Naive thymus-derived CD4-positive, alpha-beta T cell (primary cell): ENCODE results near the gene DNAJC30. TPM values are rescaled to one million over a fixed set of nuclear protein-coding genes. Genes with fewer than 3 reads are reported as not detected.

Source experiments
- ATAC-seq: fragments of 150-1000 bp; cut with Tn5 transposase; 2 replicates; pipeline ENCODE4 v1.10.0; 2021; ENCODE audit warnings: mild to moderate bottlenecking, moderate library complexity
- CTCF ChIA-PET: fragments of 350-600 bp; sonication (Branson Sonifier 250); formaldehyde crosslinking; loops from one replicate; lab custom pipeline; 2021; ENCODE audit warnings: antibody characterized with exemption; lab: Charles Lee
- POLR2A ChIA-PET: fragments of 350-600 bp; sonication (Branson Sonifier 250); formaldehyde crosslinking; loops from one replicate; lab custom pipeline; 2021; ENCODE audit warnings: antibody characterized with exemption, inconsistent platforms; lab: Charles Lee
- DNase-seq, 9 donors: peaks; one replicate each; pipeline versions ENCODE4 v3.0.0 to v3.0.0-alpha.2; 2020 to 2022; ENCODE audit warnings: mixed read lengths in 1 of 9
- H3K27ac ChIP-seq: one replicate; pipeline ENCODE4 v1.7.0; 2013; ENCODE audit warnings: mild to moderate bottlenecking, low read depth, low read length, moderate library complexity
- H3K27me3 ChIP-seq, 2 donors: one replicate each; pipeline ENCODE4 v1.7.0; 2013; ENCODE audit warnings: low read length in 2 of 2, mild to moderate bottlenecking in 2 of 2, moderate library complexity in 2 of 2; ENCODE audit not compliant: control insufficient read depth in 2 of 2, insufficient read depth in 2 of 2
- H3K36me3 ChIP-seq, 3 experiments: 1 replicate in 2 of 3; 2 replicates in 1 of 3; pipeline ENCODE4 v1.7.0; 2013; ENCODE audit warnings: low read length in 3 of 3, mild to moderate bottlenecking in 3 of 3, moderate library complexity in 1 of 3; ENCODE audit not compliant: insufficient read depth in 3 of 3, control insufficient read depth in 2 of 3
- H3K4me1 ChIP-seq, 2 donors: one replicate each; pipeline ENCODE4 v1.7.0; 2013; ENCODE audit warnings: low read length in 2 of 2, mild to moderate bottlenecking in 2 of 2, moderate library complexity in 1 of 2; ENCODE audit not compliant: control insufficient read depth in 2 of 2, insufficient read depth in 2 of 2
- H3K4me3 ChIP-seq: 2 replicates; pipeline ENCODE4 v1.7.0; 2013; ENCODE audit warnings: mild to moderate bottlenecking, low read length
- H3K9me3 ChIP-seq, 3 experiments: 1 replicate in 2 of 3; 2 replicates in 1 of 3; pipeline ENCODE4 v1.7.0; 2013; ENCODE audit warnings: low read length in 3 of 3; ENCODE audit not compliant: control insufficient read depth in 2 of 3
- H3K27ac Mint-ChIP-seq, 9 donors: one replicate each; pipeline ENCODE4 v1.8.0; 2020 to 2022; ENCODE audit warnings: mixed read lengths in 9 of 9, mild to moderate bottlenecking in 8 of 9, moderate library complexity in 5 of 9, inconsistent platforms in 2 of 9
- H3K27me3 Mint-ChIP-seq, 5 donors: one replicate each; pipeline ENCODE4 v1.8.0; 2021 to 2022; ENCODE audit warnings: mixed read lengths in 5 of 5, mild to moderate bottlenecking in 1 of 5
- H3K36me3 Mint-ChIP-seq, 5 donors: one replicate each; pipeline ENCODE4 v1.8.0; 2020 to 2022; ENCODE audit warnings: mixed read lengths in 5 of 5, mild to moderate bottlenecking in 3 of 5, inconsistent platforms in 1 of 5
- H3K4me1 Mint-ChIP-seq, 7 donors: one replicate each; pipeline ENCODE4 v1.8.0; 2020 to 2022; ENCODE audit warnings: mixed read lengths in 7 of 7, mild to moderate bottlenecking in 3 of 7, inconsistent platforms in 1 of 7
- H3K4me3 Mint-ChIP-seq, 10 donors: one replicate each; pipeline ENCODE4 v1.8.0; 2020 to 2022; ENCODE audit warnings: mild to moderate bottlenecking in 10 of 10, mixed read lengths in 10 of 10, moderate library complexity in 6 of 10, inconsistent platforms in 2 of 10
- H3K9me3 Mint-ChIP-seq, 11 donors: one replicate each; pipeline ENCODE4 v1.8.0; 2020 to 2022; ENCODE audit warnings: mixed read lengths in 11 of 11, mild to moderate bottlenecking in 4 of 11, inconsistent platforms in 1 of 11, moderate library complexity in 1 of 11
- intact Hi-C, 2 donors: fragments of 100-400 bp; cut with micrococcal nuclease; formaldehyde crosslinking; loops; one replicate each; pipeline ENCODE4 v1.15.1; 2023
- polyA plus RNA-seq, 2 donors: library from polyadenylated mRNA; unstranded; fragments of 300-500 nt; fragmentation: Illumina TruSeq; gene quantifications; one replicate each; pipeline ENCODE4 v1.2.3, GENCODE V29; 2021
- total RNA-seq, 6 experiments: library from RNA in 5 of 6; stranded (reverse) in 5 of 6; gene quantifications; 1 replicate in 5 of 6; 2 replicates in 1 of 6; pipeline ENCODE4 v1.2.3 and lab custom pipeline; 2021 to 2026

The DNAJC30 gene
- total and polyA plus RNA-seq, 7 experiments from 2014 or later, result 9.5 to 22.4 (median 12.9) TPM

DNA sequence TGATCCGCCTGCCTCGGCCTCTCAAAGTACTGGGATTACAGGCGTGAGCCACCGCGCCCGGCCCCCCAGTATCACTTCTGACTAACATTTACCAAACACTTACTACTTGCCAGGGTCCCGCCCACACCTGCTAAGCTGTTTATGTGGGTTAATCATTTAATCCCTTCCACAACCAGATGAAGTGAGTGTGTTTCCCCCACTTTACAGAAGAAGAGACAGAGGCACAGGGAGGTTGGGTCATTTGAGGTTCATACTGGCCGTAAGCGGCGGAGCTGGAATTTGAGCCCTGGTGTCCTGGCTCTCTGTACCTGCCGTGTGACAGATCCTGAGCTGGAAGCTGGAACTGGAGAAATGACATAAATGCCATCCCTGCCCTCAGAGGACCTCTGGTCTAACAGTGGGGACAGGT lies 30.7 kb downstream of the DNAJC30 start:
- peaks cover 37 to 54% (median 48%) of the 10 kb centered on the region in 5 donors for H3K27me3 Mint-ChIP-seq
- ATAC-seq, result no peak
- DNase-seq, result no peak
- Histone ChIP-seq H3K9me3 (no peaks in the 10 kb centered on the region), H3K4me3 (no peak overlapping the region), H3K36me3 (no peaks in the 10 kb centered on the region), H3K27ac (no peak overlapping the region), H3K4me1 (peaks cover 0 to 4% of the 10 kb centered on the region in 2 donors), H3K27me3 (peaks cover 0 to 10% of the 10 kb centered on the region in 2 donors)
- peaks cover 0 to 3% (median 0%) of the 10 kb centered on the region in 11 donors for H3K9me3 Mint-ChIP-seq
- no peak overlapping the region for H3K4me3 Mint-ChIP-seq
- H3K27ac Mint-ChIP-seq, result no peak overlapping the region
- intact Hi-C loops, result no loop called here
- H3K36me3 Mint-ChIP-seq, result no peaks in the 10 kb centered on the region
- H3K4me1 Mint-ChIP-seq, result peaks cover 8 to 17% (median 9%) of the 10 kb centered on the region in 7 donors
- CTCF ChIA-PET, result interaction anchor here (0.6 kb wide), 1 partner anchor 25 kb away, joined by 3 read pairs; no protein-coding TSS in a partner anchor
- POLR2A ChIA-PET, result no interaction called here

DNA sequence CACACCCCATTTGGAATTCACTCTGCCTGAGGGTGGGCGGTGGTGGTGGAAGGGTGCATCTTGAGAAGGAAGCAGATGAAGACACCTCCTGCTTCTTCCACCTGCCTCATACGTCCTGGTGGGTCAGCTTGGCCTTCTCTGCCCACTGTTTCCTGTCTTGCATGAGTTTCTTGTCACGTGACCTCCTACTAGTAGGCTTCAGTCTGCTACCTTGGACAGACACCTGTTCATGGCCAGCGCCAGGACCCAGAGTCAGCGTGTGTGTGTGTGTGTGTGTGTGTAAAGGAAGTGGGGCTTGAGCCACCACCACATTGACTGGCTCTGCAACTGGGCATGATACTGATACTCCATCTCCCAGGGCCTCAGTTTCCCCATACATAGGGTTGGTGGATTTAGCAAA lies 32.7 kb downstream of the DNAJC30 start:
- Histone ChIP-seq H3K36me3 (no peaks in the 10 kb centered on the region), H3K4me1 (peaks cover 0 to 4% of the 10 kb centered on the region in 2 donors), H3K4me3 (no peak overlapping the region), H3K27me3 (peaks cover 0 to 15% of the 10 kb centered on the region in 2 donors), H3K9me3 (no peaks in the 10 kb centered on the region), H3K27ac (no peak overlapping the region)
- DNase-seq (no peak), ATAC-seq (no peak)
- Mint-ChIP-seq H3K27me3 (peaks cover 54 to 65% (median 62%) of the 10 kb centered on the region in 5 donors), H3K4me1 (peaks cover 8 to 17% (median 9%) of the 10 kb centered on the region in 7 donors), H3K9me3 (peaks cover 0 to 3% (median 0%) of the 10 kb centered on the region in 11 donors), H3K36me3 (no peaks in the 10 kb centered on the region), H3K4me3 (no peak overlapping the region), H3K27ac (no peak overlapping the region)
- ChIA-PET POLR2A (no interaction called here), CTCF (no interaction called here)
- intact Hi-C loops, result no loop called here

DNA sequence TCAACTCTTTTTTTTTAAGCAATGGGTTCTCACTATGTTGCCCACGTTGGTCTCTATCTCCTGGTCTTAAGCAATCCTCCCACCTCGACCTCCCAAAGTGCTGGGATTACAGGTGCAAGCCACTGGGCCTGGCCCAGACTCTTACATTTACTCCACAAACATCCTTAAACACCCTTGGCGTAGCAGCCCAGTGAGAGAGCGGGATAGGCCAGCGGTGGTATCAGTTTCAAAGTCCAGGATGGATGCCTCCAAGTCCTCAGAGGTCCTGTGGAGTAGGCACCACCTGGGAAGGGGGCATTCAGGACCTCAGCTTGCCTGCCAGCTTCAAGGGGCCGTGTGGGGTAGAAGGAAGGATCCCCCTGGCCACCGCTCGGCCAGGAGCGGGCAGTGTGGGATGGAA lies 33.7 kb downstream of the DNAJC30 start:
- no peak for ATAC-seq
- CTCF ChIA-PET, result no interaction called here
- no peaks in the 10 kb centered on the region for H3K9me3 ChIP-seq
- H3K27ac Mint-ChIP-seq, result no peak overlapping the region
- H3K36me3 ChIP-seq, result no peaks in the 10 kb centered on the region
- H3K9me3 Mint-ChIP-seq, result peaks cover 0 to 2% (median 0%) of the 10 kb centered on the region in 11 donors
- peak overlapping the region in 6 of 10 donors; percentile 21 to 78 (median 55) for H3K4me3 Mint-ChIP-seq
- H3K4me3 ChIP-seq, result no peak overlapping the region
- intact Hi-C loops, result no loop called here
- H3K27ac ChIP-seq, result no peak overlapping the region
- peaks cover 8 to 17% (median 9%) of the 10 kb centered on the region in 7 donors for H3K4me1 Mint-ChIP-seq
- peaks cover 58 to 66% (median 61%) of the 10 kb centered on the region in 5 donors for H3K27me3 Mint-ChIP-seq
- peaks cover 0 to 15% of the 10 kb centered on the region in 2 donors for H3K27me3 ChIP-seq
- POLR2A ChIA-PET, result no interaction called here
- peaks cover 0 to 4% of the 10 kb centered on the region in 2 donors for H3K4me1 ChIP-seq
- no peak for DNase-seq
- no peaks in the 10 kb centered on the region for H3K36me3 Mint-ChIP-seq

DNA sequence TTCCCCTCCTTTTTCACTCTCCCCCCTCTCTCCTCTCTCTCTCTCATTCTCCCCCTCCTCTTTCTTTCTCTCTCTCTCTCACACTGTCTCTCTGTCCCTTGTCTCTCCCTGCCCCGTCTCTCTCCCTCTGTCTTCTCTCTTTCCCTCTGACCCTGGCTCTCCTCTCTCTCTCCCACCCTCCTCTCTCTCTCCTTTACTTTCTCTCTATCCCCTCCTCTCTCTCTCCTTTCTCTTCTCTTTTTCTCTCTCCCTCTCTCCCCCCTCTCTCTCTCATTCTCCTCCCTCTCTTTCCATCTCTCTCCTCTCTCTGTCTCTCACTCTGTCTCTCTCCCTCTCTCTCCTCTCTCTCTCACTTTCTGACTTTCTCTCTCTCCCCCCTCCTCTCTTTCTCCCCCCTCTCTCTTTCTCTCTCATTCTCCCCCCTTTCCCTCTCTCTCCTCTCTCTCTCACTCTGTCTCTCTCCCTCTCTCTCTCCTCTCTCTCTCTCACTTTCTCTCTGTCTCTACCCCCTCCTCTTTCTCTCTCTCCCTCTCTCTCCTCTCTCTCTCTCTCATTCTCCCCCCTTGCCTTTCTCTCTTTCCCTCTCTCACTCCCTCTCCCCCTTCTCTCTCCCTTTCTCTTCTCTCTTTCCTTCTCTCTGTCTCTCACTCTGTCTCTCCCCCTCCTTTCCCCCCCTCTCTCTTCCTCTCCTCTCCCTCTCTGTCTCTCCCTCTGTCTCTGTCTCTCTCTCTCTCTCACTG lies 34.5 kb downstream of the DNAJC30 start:
- Histone ChIP-seq H3K9me3 (no peaks in the 10 kb centered on the region), H3K36me3 (no peaks in the 10 kb centered on the region), H3K27ac (no peak overlapping the region), H3K27me3 (peaks cover 0 to 15% of the 10 kb centered on the region in 2 donors), H3K4me1 (peaks cover 0 to 4% of the 10 kb centered on the region in 2 donors), H3K4me3 (no peak overlapping the region)
- ChIA-PET CTCF (no interaction called here), POLR2A (no interaction called here)
- intact Hi-C loops, result loop anchor here in 1 of 2 donors (1.0 kb wide), 1 partner anchor 77 kb away; no protein-coding TSS in a partner anchor
- peak overlapping the region in 9 of 10 donors; percentile 12 to 78 (median 68) for H3K4me3 Mint-ChIP-seq
- no peaks in the 10 kb centered on the region for H3K36me3 Mint-ChIP-seq
- H3K9me3 Mint-ChIP-seq, result peaks cover 0 to 2% (median 0%) of the 10 kb centered on the region in 11 donors
- H3K4me1 Mint-ChIP-seq, result peaks cover 8 to 17% (median 9%) of the 10 kb centered on the region in 7 donors
- peak overlapping the region in 1 of 9 donors; percentile 25 for H3K27ac Mint-ChIP-seq
- peaks cover 58 to 72% (median 63%) of the 10 kb centered on the region in 5 donors for H3K27me3 Mint-ChIP-seq
- no peak for DNase-seq
- ATAC-seq, result no peak

DNA sequence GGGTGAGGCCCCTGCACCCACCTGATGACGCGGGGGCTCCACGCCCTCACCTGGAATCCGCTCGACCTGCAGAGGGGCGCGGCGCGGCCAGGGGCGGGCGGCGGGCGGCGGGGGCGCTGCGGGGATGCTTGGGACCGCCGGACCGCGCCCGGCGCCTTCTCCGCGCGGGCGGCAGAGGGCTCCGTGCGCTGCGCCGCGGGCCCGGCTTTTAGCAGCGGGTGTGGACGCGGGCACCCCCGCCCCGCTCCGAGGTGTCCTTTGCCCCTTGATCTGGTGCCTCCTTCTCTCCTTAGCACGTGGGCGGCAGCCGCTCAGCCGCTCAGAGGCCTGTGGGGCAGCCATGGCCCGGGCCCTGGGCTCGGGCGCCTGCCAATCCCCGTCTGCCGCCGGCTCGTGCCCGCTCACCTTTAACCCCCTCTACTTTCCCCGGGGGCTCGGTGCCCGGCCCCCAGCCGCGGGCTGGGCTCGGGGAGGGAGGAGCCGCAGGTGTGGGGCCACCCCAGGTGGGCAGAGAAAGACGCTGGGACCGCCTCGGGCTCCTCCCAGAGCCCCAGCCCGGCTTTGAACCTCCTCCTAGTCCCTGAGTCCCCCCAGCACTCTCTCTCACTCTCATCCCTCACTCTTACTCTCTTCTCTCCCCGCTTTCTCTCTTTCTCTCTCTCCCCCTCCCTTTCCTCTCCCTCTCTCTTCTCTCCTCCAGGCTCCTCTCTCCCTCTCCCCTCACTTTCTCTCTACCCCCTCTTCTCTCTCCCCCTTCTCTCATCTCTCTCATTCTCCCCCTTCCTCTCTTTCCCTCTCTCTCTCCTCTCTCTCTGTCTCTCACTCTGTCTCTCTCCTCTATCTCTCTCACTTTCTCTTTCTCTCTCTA lies 35.3 kb downstream of the DNAJC30 start:
- peak overlapping the region in 1 of 9 donors; percentile 25 for H3K27ac Mint-ChIP-seq
- H3K4me1 ChIP-seq, result peaks cover 0 to 4% of the 10 kb centered on the region in 2 donors
- peaks cover 55 to 67% (median 61%) of the 10 kb centered on the region in 5 donors for H3K27me3 Mint-ChIP-seq
- CTCF ChIA-PET, result no interaction called here
- peaks cover 8 to 17% (median 9%) of the 10 kb centered on the region in 7 donors for H3K4me1 Mint-ChIP-seq
- H3K36me3 ChIP-seq, result no peaks in the 10 kb centered on the region
- intact Hi-C loops, result loop anchor here in 1 of 2 donors (1.0 kb wide), 1 partner anchor 77 kb away; no protein-coding TSS in a partner anchor
- peaks cover 0 to 4% (median 0%) of the 10 kb centered on the region in 11 donors for H3K9me3 Mint-ChIP-seq
- no peaks in the 10 kb centered on the region for H3K36me3 Mint-ChIP-seq
- peak; percentile 76 for ATAC-seq
- POLR2A ChIA-PET, result no interaction called here
- H3K27ac ChIP-seq, result no peak overlapping the region
- H3K27me3 ChIP-seq, result peaks cover 0 to 15% of the 10 kb centered on the region in 2 donors
- peak overlapping the region; percentile 12 to 78 (median 66) for H3K4me3 Mint-ChIP-seq
- H3K9me3 ChIP-seq, result no peaks in the 10 kb centered on the region
- DNase-seq, result peak in 5 of 9 donors; percentile 19 to 34 (median 31)
- H3K4me3 ChIP-seq, result peak overlapping the region; percentile 19
